GM06990 (cell line): Measurements from ENCODE around the gene ITK.

Experiments
- DNase-seq: peaks from one replicate; pipeline ENCODE4 v3.0.0-alpha.2; 2011; ENCODE audit not compliant: insufficient read length; ENCODE audit errors: extremely low read depth
- H3K27me3 ChIP-seq: replicated peaks from 2 replicates; pipeline ENCODE4 v1.6.0; 2011; ENCODE audit warnings: low read length; ENCODE audit not compliant: control insufficient read depth, insufficient read depth
- H3K36me3 ChIP-seq: 2 replicates; pipeline ENCODE4 v1.5.1; 2011; ENCODE audit warnings: low read length; ENCODE audit not compliant: control insufficient read depth, insufficient read depth
- H3K4me3 ChIP-seq: replicated peaks from 2 replicates; pipeline ENCODE4 v1.5.1; 2011; ENCODE audit warnings: low read depth, mild to moderate bottlenecking, control low read depth, low read length
- TF ChIP-seq, protein P1 (sequence below): IDR thresholded peaks from 2 replicates; pipeline ENCODE4 v1.5.1; 2011; ENCODE audit warnings: low read length, control low read depth, mild to moderate bottlenecking, inconsistent platforms; ENCODE audit not compliant: insufficient read depth, poor library complexity, severe bottlenecking

Gene ITK

DNA sequence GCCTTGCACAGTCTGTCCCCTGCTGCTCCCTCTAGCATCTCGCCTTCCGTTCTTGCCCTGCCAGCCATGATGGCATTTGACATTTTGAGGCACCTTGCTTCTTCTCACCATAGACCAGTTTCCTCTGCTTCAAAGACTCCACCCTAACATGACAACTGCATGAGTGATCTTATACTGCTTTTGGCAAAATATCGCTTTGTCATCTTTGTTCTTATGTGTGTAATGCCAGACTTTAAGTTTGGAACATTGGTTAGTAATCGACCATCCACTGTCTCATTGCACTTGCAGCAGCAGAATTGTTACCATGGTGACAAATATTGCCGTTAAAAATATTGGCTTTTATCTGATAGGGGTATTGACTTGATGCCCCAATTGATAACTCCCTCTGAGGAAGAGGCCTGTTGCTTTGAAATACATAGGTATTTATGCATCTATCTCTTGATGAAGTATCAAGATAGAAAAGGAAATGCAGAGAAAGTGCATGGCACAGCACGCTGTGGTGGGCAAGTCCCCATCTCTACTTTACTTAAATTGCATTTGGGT lies 21.4 kb upstream of the ITK start:
- TF ChIP-seq, protein P1, sequence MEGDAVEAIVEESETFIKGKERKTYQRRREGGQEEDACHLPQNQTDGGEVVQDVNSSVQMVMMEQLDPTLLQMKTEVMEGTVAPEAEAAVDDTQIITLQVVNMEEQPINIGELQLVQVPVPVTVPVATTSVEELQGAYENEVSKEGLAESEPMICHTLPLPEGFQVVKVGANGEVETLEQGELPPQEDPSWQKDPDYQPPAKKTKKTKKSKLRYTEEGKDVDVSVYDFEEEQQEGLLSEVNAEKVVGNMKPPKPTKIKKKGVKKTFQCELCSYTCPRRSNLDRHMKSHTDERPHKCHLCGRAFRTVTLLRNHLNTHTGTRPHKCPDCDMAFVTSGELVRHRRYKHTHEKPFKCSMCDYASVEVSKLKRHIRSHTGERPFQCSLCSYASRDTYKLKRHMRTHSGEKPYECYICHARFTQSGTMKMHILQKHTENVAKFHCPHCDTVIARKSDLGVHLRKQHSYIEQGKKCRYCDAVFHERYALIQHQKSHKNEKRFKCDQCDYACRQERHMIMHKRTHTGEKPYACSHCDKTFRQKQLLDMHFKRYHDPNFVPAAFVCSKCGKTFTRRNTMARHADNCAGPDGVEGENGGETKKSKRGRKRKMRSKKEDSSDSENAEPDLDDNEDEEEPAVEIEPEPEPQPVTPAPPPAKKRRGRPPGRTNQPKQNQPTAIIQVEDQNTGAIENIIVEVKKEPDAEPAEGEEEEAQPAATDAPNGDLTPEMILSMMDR = no peak
- Histone ChIP-seq H3K36me3 (no peaks in the 10 kb centered on the region), H3K4me3 (no peak overlapping the region), H3K27me3 (no peaks in the 10 kb centered on the region)
- DNase-seq = no peak

DNA sequence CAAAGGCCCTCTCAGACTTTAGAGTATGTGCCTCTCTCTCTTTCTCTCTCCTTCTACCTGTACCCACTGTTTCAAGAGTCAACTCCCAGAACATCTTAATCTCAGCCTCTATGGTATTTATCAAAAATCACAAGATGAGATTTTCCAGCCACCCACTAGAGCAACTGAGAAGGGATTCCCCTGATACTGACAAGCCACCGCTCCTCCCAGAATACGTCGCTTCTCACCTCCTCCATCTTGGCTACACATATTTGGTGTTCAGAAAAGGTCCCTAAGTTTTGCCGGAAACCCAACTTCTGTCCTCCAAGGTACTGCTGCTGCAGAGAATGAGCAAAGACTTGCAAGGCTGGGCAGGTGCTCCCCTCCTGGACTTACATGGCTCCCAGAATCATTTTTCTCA lies 20.6 kb upstream of the ITK start:
- no peak for DNase-seq
- TF ChIP-seq, protein P1 = no peak
- Histone ChIP-seq H3K36me3 (no peaks in the 10 kb centered on the region), H3K4me3 (no peak overlapping the region), H3K27me3 (no peaks in the 10 kb centered on the region)

DNA sequence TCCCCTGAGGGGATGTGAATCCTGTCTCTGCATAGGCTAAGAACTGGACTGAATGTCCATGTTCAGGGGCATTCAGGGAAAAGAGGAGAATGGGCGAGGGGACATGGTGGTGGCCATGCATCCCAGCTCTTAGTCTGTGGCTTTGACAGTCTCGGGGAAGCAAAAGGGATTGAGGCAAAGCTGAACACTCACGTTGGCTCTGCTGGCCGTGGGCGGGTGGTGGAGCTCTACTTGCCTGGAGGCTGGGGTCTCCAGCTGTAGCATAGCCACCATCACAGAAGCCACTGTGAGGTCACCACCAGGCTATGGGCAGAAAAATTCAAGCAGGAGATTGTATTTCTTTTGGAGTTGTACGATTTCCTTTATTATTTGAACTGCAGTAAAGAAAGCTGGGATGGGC lies 18.6 kb upstream of the ITK start:
- no peaks in the 10 kb centered on the region for H3K27me3 ChIP-seq
- no peak overlapping the region for H3K4me3 ChIP-seq
- DNase-seq = no peak
- H3K36me3 ChIP-seq = no peaks in the 10 kb centered on the region
- TF ChIP-seq, protein P1 = no peak

DNA sequence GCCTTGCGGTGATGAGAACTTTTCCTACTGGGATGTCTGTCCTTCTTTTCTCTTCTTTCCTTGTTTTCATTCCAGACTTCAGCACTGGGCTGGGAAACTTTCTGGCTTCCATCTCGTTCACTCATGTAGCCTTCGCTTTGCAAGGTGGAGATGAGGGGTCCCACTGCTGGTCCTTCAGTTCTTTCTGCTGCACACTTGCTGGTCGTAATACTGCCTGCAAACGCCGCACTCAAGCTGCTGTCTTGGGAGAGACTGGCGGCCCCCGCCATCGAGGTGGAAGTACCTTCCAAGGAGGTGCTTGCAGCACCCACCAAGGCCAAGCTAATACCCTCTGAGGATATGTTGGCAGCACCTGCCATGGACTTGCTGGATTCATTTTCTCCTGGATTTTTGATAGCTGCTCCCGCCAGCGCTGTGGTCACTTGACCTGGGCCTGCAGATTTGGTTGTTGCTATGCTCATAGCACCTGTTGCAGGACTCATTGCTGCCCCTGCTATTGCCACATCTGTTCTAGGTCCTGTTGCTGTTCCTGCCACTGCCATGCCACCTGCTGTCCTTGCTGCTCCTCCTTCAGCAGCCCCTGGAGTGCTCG lies 17.6 kb upstream of the ITK start:
- no peak overlapping the region for H3K4me3 ChIP-seq
- H3K36me3 ChIP-seq = no peaks in the 10 kb centered on the region
- no peak for DNase-seq
- H3K27me3 ChIP-seq = no peaks in the 10 kb centered on the region
- TF ChIP-seq, protein P1 = no peak

DNA sequence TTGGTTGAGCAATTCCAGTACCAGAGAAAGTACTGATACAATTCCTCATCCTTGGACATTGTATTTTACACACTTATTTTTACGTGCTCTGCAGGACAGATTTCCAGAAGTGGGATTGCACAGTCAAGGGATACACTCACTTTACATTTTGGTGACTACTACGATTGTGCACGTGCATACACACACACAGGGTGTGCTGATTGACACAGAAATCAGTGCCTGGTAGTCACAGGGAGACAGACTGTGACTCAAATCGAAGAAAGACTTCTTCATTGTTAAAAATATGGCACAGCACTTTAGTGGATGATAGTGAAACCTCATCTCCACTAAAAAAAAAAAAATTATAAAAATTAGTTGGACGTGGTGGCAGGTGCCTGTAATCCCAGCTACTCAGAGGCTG lies 16.1 kb upstream of the ITK start:
- DNase-seq = no peak
- H3K4me3 ChIP-seq = no peak overlapping the region
- no peaks in the 10 kb centered on the region for H3K36me3 ChIP-seq
- TF ChIP-seq, protein P1 = no peak
- no peaks in the 10 kb centered on the region for H3K27me3 ChIP-seq

DNA sequence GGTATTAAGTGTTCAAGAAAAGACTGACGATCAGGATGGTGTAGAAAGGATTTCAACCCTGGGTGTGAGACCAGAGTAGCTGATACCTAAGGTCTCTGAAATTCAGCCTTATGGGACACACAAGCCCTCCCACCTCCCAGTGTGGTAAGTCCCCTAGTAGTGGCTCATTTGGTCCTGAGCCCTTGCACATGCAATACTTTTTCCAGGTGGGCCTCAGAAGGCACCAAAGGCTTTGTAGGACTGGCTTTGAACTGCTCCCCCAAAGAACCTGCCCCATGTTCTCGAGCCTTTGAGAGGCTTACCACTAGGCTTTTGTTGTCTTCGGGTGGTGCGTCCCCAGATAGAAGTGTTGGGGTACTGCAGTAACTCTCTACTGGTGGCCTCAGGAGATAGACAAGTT lies 15.4 kb upstream of the ITK start:
- DNase-seq = no peak
- TF ChIP-seq, protein P1 = no peak
- no peaks in the 10 kb centered on the region for H3K36me3 ChIP-seq
- H3K4me3 ChIP-seq = no peak overlapping the region
- no peaks in the 10 kb centered on the region for H3K27me3 ChIP-seq
